Transverse colon (tissue), 4 donors: ENCODE data around the gene ABCA10. TPM values are rescaled to one million over a fixed set of nuclear protein-coding genes. Genes with fewer than 3 reads are reported as not detected.

Source experiments
- DNase-seq: peaks from one replicate; pipeline ENCODE4 v3.0.0-alpha.2; 2019
- H3K27ac ChIP-seq, 4 donors: fragments of 200-600 bp; sonication (generic); 2 replicates each; pipeline ENCODE4 v1.5.1; 2016 to 2018; ENCODE audit warnings: inconsistent platforms in 4 of 4
- H3K27me3 ChIP-seq: fragments of 200-600 bp; sonication (generic); 2 replicates; pipeline ENCODE4 v1.5.1; 2017; ENCODE audit warnings: inconsistent platforms
- H3K36me3 ChIP-seq, 4 donors: fragments of 200-600 bp; sonication (generic); 2 replicates each; pipeline ENCODE4 v1.5.1; 2017 to 2019; ENCODE audit warnings: inconsistent platforms in 4 of 4
- H3K4me1 ChIP-seq, 4 donors: fragments of 200-600 bp; sonication (generic); 2 replicates each; pipeline ENCODE4 v1.5.1; 2017 to 2020; ENCODE audit warnings: inconsistent platforms in 4 of 4
- H3K4me3 ChIP-seq, 4 donors: fragments of 200-600 bp; sonication (generic); 1 replicate in 1 of 4; 2 replicates in 3 of 4; pipeline versions ENCODE4 v1.5.1 to v1.6.1; 2017 to 2019; ENCODE audit warnings: inconsistent platforms in 4 of 4
- H3K9me3 ChIP-seq, 2 donors: fragments of 200-600 bp; sonication (generic); 2 replicates each; pipeline ENCODE4 v1.5.1; 2017 to 2019; ENCODE audit warnings: inconsistent platforms in 2 of 2
- EP300 ChIP-seq: sonication (generic); formaldehyde crosslinking; IDR thresholded peaks from one replicate; pipeline ENCODE4 v1.6.1; 2017; ENCODE audit warnings: antibody characterized with exemption, low read depth
- POLR2A ChIP-seq: fragments of 450-650 bp; IDR thresholded peaks from one replicate; pipeline ENCODE4 v1.6.1; 2016; ENCODE audit warnings: antibody characterized with exemption, mild to moderate bottlenecking, moderate library complexity
- POLR2AphosphoS5 ChIP-seq, 3 donors: sonication (generic); formaldehyde crosslinking; IDR thresholded peaks; one replicate each; pipeline ENCODE4 v1.6.1; 2016; ENCODE audit warnings: antibody characterized with exemption in 3 of 3
- WGBS, 2 donors: methylation state at CpG; one replicate each; pipeline ENCODE4 v1.1.5; 2018; ENCODE audit warnings: low coverage in 1 of 2; 5-methylcytosine and 5-hydroxymethylcytosine counted together
- in situ Hi-C, 4 donors: fragments of 200-750 bp; cut with MboI; loops; one replicate each; pipeline versions ENCODE4 v1.15.0 to v1.15.1; 2017; ENCODE audit warnings: low sequenced_read_pairs in 3 of 4, low pct_ligation_motif_present in 1 of 4, low pct_unique_long_range_greater_than_20kb in 1 of 4
- intact Hi-C: fragments of 100-400 bp; cut with DNase I; formaldehyde crosslinking; loops from one replicate; pipeline ENCODE4 v1.15.1; 2023; ENCODE audit warnings: low total_unique reads
- total RNA-seq, 4 donors: library from RNA; depleted of rRNA; stranded (reverse); fragments of >200 nt; gene quantifications; one replicate each; pipeline ENCODE4 v1.1.0, GENCODE V29; 2016
- TF ChIP-seq, protein P1 (sequence below), 5 experiments: fragments of 200-600 bp in 3 of 5; fragments of 450-650 bp in 2 of 5; sonication (generic) in 3 of 5; IDR thresholded peaks; 1 replicate in 2 of 5; 2 replicates in 3 of 5; pipeline ENCODE4 v1.5.1; 2016 to 2017; ENCODE audit warnings: antibody characterized with exemption in 5 of 5, inconsistent platforms in 3 of 5, mild to moderate bottlenecking in 2 of 5, moderate library complexity in 1 of 5

ABCA10 gene
- total RNA-seq, 4 donors from 2014 or later = 4.6 to 22.1 (median 13.0) TPM

DNA sequence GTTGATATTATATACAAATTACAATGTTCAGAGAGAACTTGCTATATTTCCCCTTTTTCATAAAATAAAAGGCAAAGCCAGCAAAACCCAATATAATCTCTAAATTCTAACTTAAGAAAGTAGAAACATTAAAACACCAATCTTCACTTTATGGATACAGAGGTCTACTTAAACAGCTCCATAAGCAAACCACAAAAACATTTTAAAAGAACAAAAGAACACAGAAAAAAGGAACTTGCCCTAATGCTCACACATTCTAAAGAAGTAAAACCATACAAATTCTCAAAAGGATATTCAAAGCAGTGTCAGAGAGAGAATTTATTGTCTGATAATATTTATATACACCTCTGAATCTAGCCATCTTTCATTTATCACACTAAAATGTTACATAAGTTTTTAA lies 606 bp downstream of the ABCA10 start:
- H3K4me1 ChIP-seq = no peaks in the 10 kb centered on the region
- H3K27me3 ChIP-seq = no peaks in the 10 kb centered on the region
- no peaks in the 10 kb centered on the region for H3K36me3 ChIP-seq
- in situ Hi-C loops = loop anchor here (10.0 to 25.0 kb wide), 2 partner anchors 463 to 691 kb away; no protein-coding TSS in a partner anchor
- H3K4me3 ChIP-seq = no peak overlapping the region
- peak overlapping the region in 1 of 4 donors; percentile 3 for H3K27ac ChIP-seq
- TF ChIP-seq POLR2AphosphoS5 (IDR thresholded peaks at IDR 0.05) (no peak), EP300 (no peak), POLR2A (no peak)
- TF ChIP-seq, protein P1, sequence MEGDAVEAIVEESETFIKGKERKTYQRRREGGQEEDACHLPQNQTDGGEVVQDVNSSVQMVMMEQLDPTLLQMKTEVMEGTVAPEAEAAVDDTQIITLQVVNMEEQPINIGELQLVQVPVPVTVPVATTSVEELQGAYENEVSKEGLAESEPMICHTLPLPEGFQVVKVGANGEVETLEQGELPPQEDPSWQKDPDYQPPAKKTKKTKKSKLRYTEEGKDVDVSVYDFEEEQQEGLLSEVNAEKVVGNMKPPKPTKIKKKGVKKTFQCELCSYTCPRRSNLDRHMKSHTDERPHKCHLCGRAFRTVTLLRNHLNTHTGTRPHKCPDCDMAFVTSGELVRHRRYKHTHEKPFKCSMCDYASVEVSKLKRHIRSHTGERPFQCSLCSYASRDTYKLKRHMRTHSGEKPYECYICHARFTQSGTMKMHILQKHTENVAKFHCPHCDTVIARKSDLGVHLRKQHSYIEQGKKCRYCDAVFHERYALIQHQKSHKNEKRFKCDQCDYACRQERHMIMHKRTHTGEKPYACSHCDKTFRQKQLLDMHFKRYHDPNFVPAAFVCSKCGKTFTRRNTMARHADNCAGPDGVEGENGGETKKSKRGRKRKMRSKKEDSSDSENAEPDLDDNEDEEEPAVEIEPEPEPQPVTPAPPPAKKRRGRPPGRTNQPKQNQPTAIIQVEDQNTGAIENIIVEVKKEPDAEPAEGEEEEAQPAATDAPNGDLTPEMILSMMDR (IDR thresholded peaks at IDR 0.05) = no peak
- intact Hi-C loops = no loop called here
- no peak for DNase-seq
- peaks cover 7% of the 10 kb centered on the region in 2 donors for H3K9me3 ChIP-seq

DNA sequence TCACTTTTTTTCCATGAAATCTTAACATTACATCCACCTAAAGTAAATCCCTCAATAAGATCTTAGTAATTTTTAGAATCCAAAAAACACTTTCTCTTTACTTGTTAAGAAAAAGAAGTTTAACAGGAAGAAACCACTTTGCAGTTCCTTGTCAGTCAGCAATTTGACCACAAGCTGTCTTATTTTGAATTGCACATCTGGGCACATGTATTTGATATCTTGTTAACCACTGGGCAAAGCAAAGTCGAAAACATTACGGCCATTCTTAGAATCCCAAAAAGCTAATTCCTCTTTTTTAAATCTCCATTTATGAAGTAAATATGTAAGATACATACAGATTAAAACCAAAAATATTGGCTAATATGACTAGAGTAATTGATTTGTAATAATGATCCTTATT lies 1.1 kb downstream of the ABCA10 start:
- Histone ChIP-seq H3K27me3 (no peaks in the 10 kb centered on the region), H3K9me3 (peaks cover 2 to 3% of the 10 kb centered on the region in 2 donors), H3K4me1 (no peaks in the 10 kb centered on the region), H3K27ac (no peak overlapping the region), H3K4me3 (no peak overlapping the region), H3K36me3 (no peaks in the 10 kb centered on the region)
- in situ Hi-C loops (loop anchor here (10.0 to 25.0 kb wide), 2 partner anchors 463 to 690 kb away; no protein-coding TSS in a partner anchor), intact Hi-C loops (no loop called here)
- 53 to 77% methylated on average over 2 of the region's 2 CpGs for WGBS, 2 donors
- DNase-seq = no peak
- TF ChIP-seq POLR2A = no peak
- no peak for TF ChIP-seq POLR2AphosphoS5 (IDR thresholded peaks at IDR 0.05)
- TF ChIP-seq, protein P1 (IDR thresholded peaks at IDR 0.05) = no peak
- TF ChIP-seq EP300 = no peak

DNA sequence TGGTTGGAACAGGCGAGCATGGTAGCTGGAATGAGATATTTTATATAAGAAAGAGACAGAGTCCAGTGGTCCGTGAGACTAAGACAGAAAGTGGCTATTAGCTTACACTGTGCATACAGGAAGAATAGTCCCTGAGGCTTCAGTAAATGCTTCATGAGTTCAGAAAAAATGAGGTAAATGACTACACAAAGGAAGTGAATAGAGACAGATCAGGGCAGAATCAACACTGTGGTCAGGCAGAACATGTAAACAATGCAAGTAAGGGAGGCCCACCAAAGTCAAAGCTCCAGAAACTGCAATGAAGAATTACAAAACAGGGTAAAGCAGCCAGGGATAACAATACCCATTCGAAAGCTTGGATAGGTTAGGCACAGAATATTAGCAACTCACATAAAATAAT lies 4.8 kb downstream of the ABCA10 start:
- H3K27ac ChIP-seq = no peak overlapping the region
- no peaks in the 10 kb centered on the region for H3K27me3 ChIP-seq
- TF ChIP-seq POLR2A (no peak), POLR2AphosphoS5 (IDR thresholded peaks at IDR 0.05) (no peak), EP300 (no peak)
- TF ChIP-seq, protein P1 (IDR thresholded peaks at IDR 0.05) = no peak
- H3K4me3 ChIP-seq = no peak overlapping the region
- 60 to 69% methylated on average over 3 of the region's 3 CpGs for WGBS, 2 donors
- H3K4me1 ChIP-seq = no peaks in the 10 kb centered on the region
- intact Hi-C loops = no loop called here
- no peaks in the 10 kb centered on the region for H3K36me3 ChIP-seq
- H3K9me3 ChIP-seq = no peaks in the 10 kb centered on the region
- in situ Hi-C loops = loop anchor here in 1 of 4 donors (10.0 kb wide), 1 partner anchor 459 kb away; no protein-coding TSS in a partner anchor
- no peak for DNase-seq

DNA sequence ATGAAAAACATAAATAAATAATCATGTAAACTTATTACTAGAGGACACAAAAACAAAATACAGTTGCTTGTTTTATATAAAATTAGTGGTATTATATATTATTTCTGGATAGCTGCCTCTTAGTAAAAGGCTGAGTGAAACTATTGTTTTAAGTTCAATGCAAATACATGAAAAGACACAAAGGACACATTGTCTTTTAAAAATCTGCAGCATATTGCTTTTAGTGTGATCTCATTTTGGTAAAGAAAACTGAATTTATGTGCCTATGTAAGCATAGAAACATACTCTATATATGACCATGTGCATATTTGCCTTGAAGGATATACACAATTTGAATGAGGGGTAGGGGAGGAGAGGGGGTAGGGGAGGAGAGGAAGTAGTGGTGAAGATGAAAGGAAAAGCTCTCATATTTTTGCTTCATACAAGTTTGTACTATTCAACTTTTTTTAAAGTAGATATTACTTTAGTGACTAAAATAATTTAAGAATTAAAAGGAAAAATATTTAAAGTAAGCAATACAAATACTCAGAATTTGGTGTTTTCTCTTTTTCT lies 5.8 kb downstream of the ABCA10 start:
- TF ChIP-seq POLR2AphosphoS5 (IDR thresholded peaks at IDR 0.05) (no peak), POLR2A (no peak), EP300 (no peak)
- TF ChIP-seq, protein P1 (IDR thresholded peaks at IDR 0.05) = no peak
- intact Hi-C loops = no loop called here

More for the DNA sequence above, 5.8 kb downstream of the ABCA10 start:
- Histone ChIP-seq H3K27ac (no peak overlapping the region), H3K4me1 (no peaks in the 10 kb centered on the region), H3K4me3 (no peak overlapping the region), H3K36me3 (peaks cover 0 to 3% (median 0%) of the 10 kb centered on the region in 4 donors), H3K27me3 (no peaks in the 10 kb centered on the region), H3K9me3 (no peaks in the 10 kb centered on the region)
- DNase-seq = no peak
- in situ Hi-C loops = loop anchor here in 1 of 4 donors (10.0 kb wide), 1 partner anchor 458 kb away; no protein-coding TSS in a partner anchor
